Measurements from ENCODE around the gene PARD3B.

The PARD3B gene

GRCh38 chr2:204931562-204931961 is 386.3 kb downstream of the PARD3B start:
- H3K4me1 ChIP-seq (ENCODE audit: control insufficient read depth in 1 of 2, insufficient read depth in 1 of 2, low read depth in 1 of 2, low read length in 1 of 2): no peaks in the 10 kb centered on the region
- no peaks in the 10 kb centered on the region for H3K36me3 ChIP-seq
- H3K27me3 ChIP-seq: no peaks in the 10 kb centered on the region
- H3K4me3 ChIP-seq (ENCODE audit: low read depth in 1 of 2, low read length in 1 of 2): no peak overlapping the region
- no peak for TF ChIP-seq CTCF (IDR thresholded peaks at IDR 0.05)
- no peaks in the 10 kb centered on the region for H3K9me3 ChIP-seq
- H3K27ac ChIP-seq: no peak overlapping the region

- no peak for TF ChIP-seq CTCF (IDR thresholded peaks at IDR 0.05)
Measured at GRCh38 chr2:204933735-204934374, 388.6 kb downstream of the PARD3B start.

GRCh38 chr2:204944927-204945326 is 399.7 kb downstream of the PARD3B start:
- Histone ChIP-seq H3K27ac (no peak overlapping the region), H3K4me3 (ENCODE audit: low read depth in 1 of 2, low read length in 1 of 2) (no peak overlapping the region), H3K4me1 (ENCODE audit: control insufficient read depth in 1 of 2, insufficient read depth in 1 of 2, low read depth in 1 of 2, low read length in 1 of 2) (no peaks in the 10 kb centered on the region), H3K36me3 (no peaks in the 10 kb centered on the region), H3K27me3 (no peaks in the 10 kb centered on the region), H3K9me3 (no peaks in the 10 kb centered on the region)
- no peak for TF ChIP-seq CTCF (IDR thresholded peaks at IDR 0.05)

More at GRCh38 chr2:204933735-204934374, 388.6 kb downstream of the PARD3B start:
- no peaks in the 10 kb centered on the region for H3K4me1 ChIP-seq (ENCODE audit: control insufficient read depth in 1 of 2, insufficient read depth in 1 of 2, low read depth in 1 of 2, low read length in 1 of 2)
- no peak overlapping the region for H3K27ac ChIP-seq
- no peaks in the 10 kb centered on the region for H3K9me3 ChIP-seq
- no peaks in the 10 kb centered on the region for H3K27me3 ChIP-seq
- no peaks in the 10 kb centered on the region for H3K36me3 ChIP-seq
- H3K4me3 ChIP-seq (ENCODE audit: low read depth in 1 of 2, low read length in 1 of 2): no peak overlapping the region

GRCh38 chr2:204945376-204945775 is 400.1 kb downstream of the PARD3B start:
- no peaks in the 10 kb centered on the region for H3K4me1 ChIP-seq (ENCODE audit: control insufficient read depth in 1 of 2, insufficient read depth in 1 of 2, low read depth in 1 of 2, low read length in 1 of 2)
- H3K27me3 ChIP-seq: no peaks in the 10 kb centered on the region
- H3K9me3 ChIP-seq: no peaks in the 10 kb centered on the region
- no peak overlapping the region for H3K27ac ChIP-seq
- H3K4me3 ChIP-seq (ENCODE audit: low read depth in 1 of 2, low read length in 1 of 2): no peak overlapping the region
- H3K36me3 ChIP-seq: no peaks in the 10 kb centered on the region
- TF ChIP-seq CTCF (IDR thresholded peaks at IDR 0.05): no peak

- no peak overlapping the region for H3K4me3 ChIP-seq (ENCODE audit: low read depth in 1 of 2, low read length in 1 of 2)
- H3K36me3 ChIP-seq: no peaks in the 10 kb centered on the region
- H3K9me3 ChIP-seq: no peaks in the 10 kb centered on the region
- no peaks in the 10 kb centered on the region for H3K27me3 ChIP-seq
- no peak for TF ChIP-seq CTCF (IDR thresholded peaks at IDR 0.05)
- H3K27ac ChIP-seq: no peak overlapping the region
- H3K4me1 ChIP-seq (ENCODE audit: control insufficient read depth in 1 of 2, insufficient read depth in 1 of 2, low read depth in 1 of 2, low read length in 1 of 2): no peaks in the 10 kb centered on the region
Measured at GRCh38 chr2:204946892-204947291, 401.6 kb downstream of the PARD3B start.
